ENCODE measurements around the gene CENPE. TPM values are rescaled to one million over a fixed set of nuclear protein-coding genes. Genes with fewer than 3 reads are reported as not detected.
A peak's percentile ranks its signal among the peaks of the same experiment; 100 is the strongest.

Gene CENPE
- total and polyA plus RNA-seq, 12 donors, result 0.09 to 2.6 (median 0.61) TPM

GRCh38 chr4:103098341-103098740 is 99.8 kb downstream of the CENPE start:
- Histone ChIP-seq H3K36me3 (peaks cover 0 to 19% (median 7%) of the 10 kb centered on the region in 9 donors), H3K27ac (peak overlapping the region in 3 of 10 donors; percentile 33 to 84 (median 68)), H3K27me3 (no peaks in the 10 kb centered on the region), H3K9me3 (no peaks in the 10 kb centered on the region), H3K4me3 (peak overlapping the region in 9 of 10 donors; percentile 34 to 72 (median 55)), H3K4me1 (peaks cover 0 to 34% (median 16%) of the 10 kb centered on the region in 9 donors)
- intact Hi-C loops (cut with DNase I), result loop anchor here in 8 of 10 donors (5.0 to 10.0 kb wide), 13 partner anchors 51 to 666 kb away; partner anchors contain the start of genes SLC9B1 (in 1 of the 8) and UBE2D3 (in 1 of the 8)
- WGBS, 2 donors, result 61 to 71% methylated on average over 10 of the region's 10 CpGs
- TF ChIP-seq CTCF (IDR thresholded peaks at IDR 0.05), result no peak
- ATAC-seq (peak in 2 of 8 donors; percentile 4 to 13), DNase-seq (no peak)

GRCh38 chr4:103097112-103097511 is 101.0 kb downstream of the CENPE start:
- no peak for TF ChIP-seq CTCF (IDR thresholded peaks at IDR 0.05)
- Histone ChIP-seq H3K4me1 (peaks cover 0 to 34% (median 16%) of the 10 kb centered on the region in 9 donors), H3K27me3 (no peaks in the 10 kb centered on the region), H3K9me3 (no peaks in the 10 kb centered on the region), H3K27ac (no peak overlapping the region), H3K36me3 (peaks cover 0 to 31% (median 7%) of the 10 kb centered on the region in 9 donors), H3K4me3 (no peak overlapping the region)
- intact Hi-C loops (cut with DNase I), result loop anchor here in 8 of 10 donors (5.0 to 10.0 kb wide), 13 partner anchors 50 to 665 kb away; partner anchors contain the start of genes SLC9B1 (in 1 of the 8) and UBE2D3 (in 1 of the 8)
- DNase-seq (no peak), ATAC-seq (no peak)
- 90 to 93% methylated on average over 2 of the region's 2 CpGs for WGBS, 2 donors

- Histone ChIP-seq H3K27me3 (no peaks in the 10 kb centered on the region), H3K9me3 (no peaks in the 10 kb centered on the region), H3K36me3 (peaks cover 0 to 51% (median 14%) of the 10 kb centered on the region in 9 donors), H3K27ac (no peak overlapping the region), H3K4me3 (no peak overlapping the region), H3K4me1 (peaks cover 0 to 34% (median 16%) of the 10 kb centered on the region in 9 donors)
- intact Hi-C loops (cut with DNase I), result loop anchor here in 8 of 10 donors (5.0 to 10.0 kb wide), 13 partner anchors 48 to 663 kb away; partner anchors contain the start of genes SLC9B1 (in 1 of the 8) and UBE2D3 (in 1 of the 8)
- no peak for TF ChIP-seq CTCF (IDR thresholded peaks at IDR 0.05)
- 86 to 87% methylated on average over 3 of the region's 3 CpGs for WGBS, 2 donors
- DNase-seq (no peak), ATAC-seq (no peak)
Observed at GRCh38 chr4:103095080-103095479, 103.1 kb downstream of the CENPE start.

- no peak overlapping the region for H3K27ac ChIP-seq
- DNase-seq (no peak), ATAC-seq (no peak)
- no peak for TF ChIP-seq CTCF (IDR thresholded peaks at IDR 0.05)
- intact Hi-C loops (cut with DNase I), result loop anchor here in 8 of 10 donors (5.0 to 10.0 kb wide), 10 partner anchors 45 to 657 kb away; partner anchors contain the start of gene SLC9B1 (in 1 of the 8)
- no peaks in the 10 kb centered on the region for H3K9me3 ChIP-seq
- H3K4me3 ChIP-seq, result no peak overlapping the region
- no peaks in the 10 kb centered on the region for H3K27me3 ChIP-seq
- peaks cover 0 to 14% (median 0%) of the 10 kb centered on the region in 9 donors for H3K4me1 ChIP-seq
- peaks cover 0 to 80% (median 30%) of the 10 kb centered on the region in 9 donors for H3K36me3 ChIP-seq
Observed at GRCh38 chr4:103092245-103092644, 105.9 kb downstream of the CENPE start.
